HepG2 (cell line): ENCODE measurements around the gene RUSC1. TPM values are rescaled to one million over a fixed set of nuclear protein-coding genes. Genes with fewer than 3 reads are reported as not detected.
A peak's percentile ranks its signal among the peaks of the same experiment; 100 is the strongest.

ENCODE experiments used
- CBFB ChIP-seq: sonication (generic); formaldehyde crosslinking; IDR thresholded peaks from 2 replicates; pipeline ENCODE4 v1.4.0; 2020; ENCODE audit warnings: missing genetic modification reagents
- EED ChIP-seq: sonication (generic); formaldehyde crosslinking; IDR thresholded peaks from 2 replicates; pipeline ENCODE4 v1.5.0; 2020; ENCODE audit warnings: mild to moderate bottlenecking, missing genetic modification reagents
- HCFC1 ChIP-seq: fragments of 150-350 bp; IDR thresholded peaks from 2 replicates; pipeline ENCODE4 v1.6.1; 2014; ENCODE audit warnings: low read depth, low read length
- JARID2 ChIP-seq: sonication (generic); formaldehyde crosslinking; IDR thresholded peaks from 2 replicates; pipeline ENCODE4 v1.8.1; 2023; ENCODE audit warnings: missing genetic modification reagents, inconsistent platforms; ENCODE audit not compliant: insufficient replicate concordance
- MLLT10 ChIP-seq: sonication (generic); formaldehyde crosslinking; IDR thresholded peaks from 2 replicates; pipeline ENCODE4 v1.4.0; 2020; ENCODE audit warnings: missing genetic modification reagents
- NR3C1 ChIP-seq: sonication (generic); formaldehyde crosslinking; IDR thresholded peaks from 2 replicates; pipeline ENCODE4 v1.4.0; 2020; ENCODE audit warnings: missing genetic modification reagents
- POLR2A ChIP-seq, 2 experiments: IDR thresholded peaks; 2 replicates each; pipeline ENCODE4 v1.6.1; 2011; ENCODE audit warnings: low read depth in 2 of 2, low read length in 2 of 2, mild to moderate bottlenecking in 1 of 2, moderate library complexity in 1 of 2; ENCODE audit not compliant: insufficient read depth in 1 of 2
- POLR2G ChIP-seq: fragments of 200-400 bp; formaldehyde crosslinking; IDR thresholded peaks from 2 replicates; pipeline ENCODE4 v1.6.1; 2018; ENCODE audit warnings: mild to moderate bottlenecking, low read depth, low read length, moderate library complexity
- PPARG ChIP-seq: conservative IDR thresholded peaks from 2 replicates; pipeline ENCODE4 v1.6.1; 2016; ENCODE audit warnings: missing biosample characterization, missing genetic modification reagents
- SIX1 ChIP-seq: sonication (generic); formaldehyde crosslinking; IDR thresholded peaks from 2 replicates; pipeline ENCODE4 v1.4.0; 2020; ENCODE audit warnings: missing genetic modification reagents, borderline replicate concordance
- THYN1 ChIP-seq: sonication (generic); formaldehyde crosslinking; IDR thresholded peaks from 2 replicates; pipeline ENCODE4 v1.8.1; 2023; ENCODE audit warnings: low read depth, mild to moderate bottlenecking, moderate library complexity, missing genetic modification reagents, borderline replicate concordance
- ZNF180 ChIP-seq: sonication (generic); formaldehyde crosslinking; IDR thresholded peaks from 2 replicates; pipeline ENCODE4 v1.4.0; 2020; ENCODE audit warnings: low read depth, missing genetic modification reagents, borderline replicate concordance
- ZNF282 ChIP-seq: fragments of 450-650 bp; IDR thresholded peaks from 2 replicates; pipeline ENCODE4 v1.6.1; 2018; ENCODE audit not compliant: partially characterized antibody
- ZNF446 ChIP-seq: sonication (generic); formaldehyde crosslinking; IDR thresholded peaks from 2 replicates; pipeline ENCODE4 v1.5.0; 2020; ENCODE audit warnings: mild to moderate bottlenecking, missing genetic modification reagents
- ZNF629 ChIP-seq: sonication (generic); formaldehyde crosslinking; conservative IDR thresholded peaks from 2 replicates; pipeline ENCODE4 v1.5.0; 2020; ENCODE audit warnings: missing genetic modification reagents
- polyA plus RNA-seq, 8 experiments: library from polyadenylated mRNA; depleted of rRNA in 3 of 8; stranded (reverse) in 7 of 8; unstranded in 1 of 8; fragments of >200 nt; fragmentation: Illumina TruSeq in 4 of 8; extraction: Trizol in 4 of 8; gene quantifications; 2 replicates each; pipeline versions ENCODE4 v1.2.1 to v1.2.3, GENCODE V29; 2011 to 2016; ENCODE audit warnings: low read depth in 4 of 8, missing spikeins in 1 of 8, mixed read lengths in 1 of 8; ENCODE audit not compliant: insufficient read depth in 1 of 8
- total RNA-seq, 5 experiments: library from RNA; depleted of rRNA; stranded (reverse); fragments of >200 nt; fragmentation: Illumina TruSeq; extraction: Trizol; gene quantifications; 2 replicates each; pipeline ENCODE4 v1.2.3, GENCODE V29; 2016; ENCODE audit warnings: low read depth in 1 of 5
- TF ChIP-seq, protein P1 (sequence below): sonication (generic); formaldehyde crosslinking; IDR thresholded peaks from 2 replicates; pipeline ENCODE4 v1.9.0; 2021; ENCODE audit warnings: missing genetic modification reagents, mild to moderate bottlenecking, borderline replicate concordance
- TF ChIP-seq, protein P2 (sequence below): sonication (generic); formaldehyde crosslinking; IDR thresholded peaks from 2 replicates; pipeline ENCODE4 v1.5.0; 2020; ENCODE audit warnings: missing genetic modification reagents
- TF ChIP-seq, protein P3 (sequence below), 2 experiments: sonication (generic) in 1 of 2; formaldehyde crosslinking in 1 of 2; IDR thresholded peaks; 2 replicates each; pipeline versions ENCODE4 v1.4.0 to v1.6.1; 2018 to 2020; ENCODE audit warnings: missing genetic modification reagents in 2 of 2, borderline replicate concordance in 1 of 2, low read depth in 1 of 2, mild to moderate bottlenecking in 1 of 2, missing biosample characterization in 1 of 2

The RUSC1 gene
- total and polyA plus RNA-seq, 2 of the 13 experiments (the other 11 are each of a cell fraction or from before 2014, with no cell fraction given): 18.7 to 20.4 TPM

DNA sequence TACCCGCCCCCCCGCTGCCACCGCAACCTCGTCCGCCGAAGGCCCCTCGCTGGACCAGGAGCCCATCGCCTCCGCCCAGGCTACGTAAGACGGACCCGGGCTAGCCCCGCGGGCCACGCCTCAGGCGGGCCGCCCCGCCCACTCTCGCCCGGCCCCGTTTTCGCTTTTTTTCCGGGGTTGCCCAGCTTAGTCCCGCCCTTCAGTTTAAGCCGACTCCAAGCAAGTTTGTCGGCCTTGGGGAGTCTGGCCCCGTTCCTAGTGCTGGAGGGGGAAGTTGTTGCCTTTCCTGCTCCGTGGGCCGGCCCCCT, 3.0 kb downstream of the RUSC1 start (continued):
- no peak for TF ChIP-seq NR3C1 (CRISPR knock-in tag)
- TF ChIP-seq PPARG: no peak
- TF ChIP-seq ZNF629: no peak
- TF ChIP-seq HCFC1: no peak
- TF ChIP-seq ZNF180 (CRISPR knock-in tag): no peak
- TF ChIP-seq JARID2: no peak
- no peak for TF ChIP-seq POLR2A (IDR thresholded peaks at IDR 0.05; ENCODE audit: insufficient read depth in 1 of 2, low read depth in 2 of 2, low read length in 2 of 2)
- no peak for TF ChIP-seq MLLT10 (CRISPR knock-in tag)
- TF ChIP-seq, protein P1, sequence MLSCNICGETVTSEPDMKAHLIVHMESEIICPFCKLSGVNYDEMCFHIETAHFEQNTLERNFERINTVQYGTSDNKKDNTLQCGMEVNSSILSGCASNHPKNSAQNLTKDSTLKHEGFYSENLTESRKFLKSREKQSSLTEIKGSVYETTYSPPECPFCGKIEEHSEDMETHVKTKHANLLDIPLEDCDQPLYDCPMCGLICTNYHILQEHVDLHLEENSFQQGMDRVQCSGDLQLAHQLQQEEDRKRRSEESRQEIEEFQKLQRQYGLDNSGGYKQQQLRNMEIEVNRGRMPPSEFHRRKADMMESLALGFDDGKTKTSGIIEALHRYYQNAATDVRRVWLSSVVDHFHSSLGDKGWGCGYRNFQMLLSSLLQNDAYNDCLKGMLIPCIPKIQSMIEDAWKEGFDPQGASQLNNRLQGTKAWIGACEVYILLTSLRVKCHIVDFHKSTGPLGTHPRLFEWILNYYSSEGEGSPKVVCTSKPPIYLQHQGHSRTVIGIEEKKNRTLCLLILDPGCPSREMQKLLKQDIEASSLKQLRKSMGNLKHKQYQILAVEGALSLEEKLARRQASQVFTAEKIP: no peak
- no peak for TF ChIP-seq THYN1 (CRISPR knock-in tag)
- TF ChIP-seq, protein P2, sequence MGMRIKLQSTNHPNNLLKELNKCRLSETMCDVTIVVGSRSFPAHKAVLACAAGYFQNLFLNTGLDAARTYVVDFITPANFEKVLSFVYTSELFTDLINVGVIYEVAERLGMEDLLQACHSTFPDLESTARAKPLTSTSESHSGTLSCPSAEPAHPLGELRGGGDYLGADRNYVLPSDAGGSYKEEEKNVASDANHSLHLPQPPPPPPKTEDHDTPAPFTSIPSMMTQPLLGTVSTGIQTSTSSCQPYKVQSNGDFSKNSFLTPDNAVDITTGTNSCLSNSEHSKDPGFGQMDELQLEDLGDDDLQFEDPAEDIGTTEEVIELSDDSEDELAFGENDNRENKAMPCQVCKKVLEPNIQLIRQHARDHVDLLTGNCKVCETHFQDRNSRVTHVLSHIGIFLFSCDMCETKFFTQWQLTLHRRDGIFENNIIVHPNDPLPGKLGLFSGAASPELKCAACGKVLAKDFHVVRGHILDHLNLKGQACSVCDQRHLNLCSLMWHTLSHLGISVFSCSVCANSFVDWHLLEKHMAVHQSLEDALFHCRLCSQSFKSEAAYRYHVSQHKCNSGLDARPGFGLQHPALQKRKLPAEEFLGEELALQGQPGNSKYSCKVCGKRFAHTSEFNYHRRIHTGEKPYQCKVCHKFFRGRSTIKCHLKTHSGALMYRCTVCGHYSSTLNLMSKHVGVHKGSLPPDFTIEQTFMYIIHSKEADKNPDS (CRISPR knock-in tag): no peak
- TF ChIP-seq ZNF282: no peak
- no peak for TF ChIP-seq EED (CRISPR knock-in tag)
- TF ChIP-seq POLR2G: no peak
- TF ChIP-seq ZNF446: no peak
- TF ChIP-seq SIX1 (CRISPR knock-in tag): no peak
- 0 out of 2 replicates have a peak, but pooled peaks have one; percentile 38 for TF ChIP-seq CBFB
- TF ChIP-seq, protein P3, sequence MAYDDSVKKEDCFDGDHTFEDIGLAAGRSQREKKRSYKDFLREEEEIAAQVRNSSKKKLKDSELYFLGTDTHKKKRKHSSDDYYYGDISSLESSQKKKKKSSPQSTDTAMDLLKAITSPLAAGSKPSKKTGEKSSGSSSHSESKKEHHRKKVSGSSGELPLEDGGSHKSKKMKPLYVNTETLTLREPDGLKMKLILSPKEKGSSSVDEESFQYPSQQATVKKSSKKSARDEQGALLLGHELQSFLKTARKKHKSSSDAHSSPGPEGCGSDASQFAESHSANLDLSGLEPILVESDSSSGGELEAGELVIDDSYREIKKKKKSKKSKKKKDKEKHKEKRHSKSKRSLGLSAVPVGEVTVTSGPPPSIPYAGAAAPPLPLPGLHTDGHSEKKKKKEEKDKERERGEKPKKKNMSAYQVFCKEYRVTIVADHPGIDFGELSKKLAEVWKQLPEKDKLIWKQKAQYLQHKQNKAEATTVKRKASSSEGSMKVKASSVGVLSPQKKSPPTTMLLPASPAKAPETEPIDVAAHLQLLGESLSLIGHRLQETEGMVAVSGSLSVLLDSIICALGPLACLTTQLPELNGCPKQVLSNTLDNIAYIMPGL (CRISPR knock-in tag; IDR thresholded peaks at IDR 0.05; ENCODE audit: borderline replicate concordance in 1 of 2, low read depth in 1 of 2): peak in 1 of 2 experiments; percentile 18; a peak in 1 of 4 replicates
